Fibroblast of villous mesenchyme (primary cell): ENCODE data around the gene SGK1. TPM values are rescaled to one million over a fixed set of nuclear protein-coding genes. Genes with fewer than 3 reads are reported as not detected.
A peak's percentile ranks its signal among the peaks of the same experiment; 100 is the strongest.

Source experiments
- DNase-seq: peaks from one replicate; pipeline ENCODE4 v3.0.0-alpha.2; 2010; ENCODE audit warnings: low read depth
- H3K4me3 ChIP-seq: 2 replicates; pipeline ENCODE4 v1.5.1; 2011; ENCODE audit warnings: low read depth, mild to moderate bottlenecking, low read length
- CTCF ChIP-seq: IDR thresholded peaks from 2 replicates; pipeline ENCODE4 v1.5.1; 2012; ENCODE audit warnings: low read depth, mild to moderate bottlenecking, low read length; ENCODE audit not compliant: insufficient read depth
- total RNA-seq: library from RNA; depleted of rRNA; stranded (reverse); fragments of >200 nt; gene quantifications from 2 replicates; pipeline ENCODE4 v1.2.3, GENCODE V29; 2012

The SGK1 gene
- total RNA-seq, 1 donor = 244 TPM

- no peak for TF ChIP-seq CTCF
- peak overlapping the region; percentile 98 for H3K4me3 ChIP-seq
- DNase-seq = peak; percentile 67
Measured at GRCh38 chr6:134176264-134176975, 141.5 kb downstream of the SGK1 start.

DNA sequence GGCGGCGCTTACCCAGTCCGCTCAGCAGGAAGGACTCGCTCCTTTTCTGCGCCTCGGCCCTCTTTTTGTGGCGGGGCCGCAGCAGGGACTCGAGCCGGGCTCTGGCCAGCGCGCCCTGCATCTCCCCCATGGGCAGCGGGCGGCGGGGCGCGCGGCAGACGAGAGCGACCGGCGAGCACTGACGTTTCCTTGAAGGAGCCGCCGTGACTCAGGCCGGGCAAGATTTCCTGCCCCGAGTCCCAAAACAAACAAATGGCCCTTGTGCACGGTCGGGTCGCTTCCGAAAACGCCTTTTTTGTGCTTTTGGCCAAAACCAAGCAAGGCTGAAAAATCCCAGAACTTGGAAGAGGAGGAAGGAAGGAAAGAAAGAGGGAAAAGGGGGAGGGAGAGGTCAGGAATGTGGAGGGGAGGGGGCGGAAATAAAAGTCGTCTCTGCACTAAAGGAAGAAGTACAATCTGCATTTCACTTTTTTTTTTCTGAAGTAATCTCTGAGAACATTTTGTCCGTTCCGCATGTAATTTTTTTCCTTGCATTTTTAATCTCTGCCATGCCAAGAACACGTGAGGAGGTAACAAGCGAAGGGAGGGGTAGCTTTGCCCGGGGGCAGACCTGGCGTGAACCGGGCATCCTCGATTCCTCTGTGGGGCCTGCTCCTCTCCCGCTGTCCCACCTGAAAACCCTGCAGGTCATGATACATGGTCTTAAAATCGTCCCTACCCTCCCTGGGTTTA is 142.2 kb downstream of the SGK1 start:
- DNase-seq = peak; percentile 77
- no peak for TF ChIP-seq CTCF
- H3K4me3 ChIP-seq = peak overlapping the region; percentile 98

DNA sequence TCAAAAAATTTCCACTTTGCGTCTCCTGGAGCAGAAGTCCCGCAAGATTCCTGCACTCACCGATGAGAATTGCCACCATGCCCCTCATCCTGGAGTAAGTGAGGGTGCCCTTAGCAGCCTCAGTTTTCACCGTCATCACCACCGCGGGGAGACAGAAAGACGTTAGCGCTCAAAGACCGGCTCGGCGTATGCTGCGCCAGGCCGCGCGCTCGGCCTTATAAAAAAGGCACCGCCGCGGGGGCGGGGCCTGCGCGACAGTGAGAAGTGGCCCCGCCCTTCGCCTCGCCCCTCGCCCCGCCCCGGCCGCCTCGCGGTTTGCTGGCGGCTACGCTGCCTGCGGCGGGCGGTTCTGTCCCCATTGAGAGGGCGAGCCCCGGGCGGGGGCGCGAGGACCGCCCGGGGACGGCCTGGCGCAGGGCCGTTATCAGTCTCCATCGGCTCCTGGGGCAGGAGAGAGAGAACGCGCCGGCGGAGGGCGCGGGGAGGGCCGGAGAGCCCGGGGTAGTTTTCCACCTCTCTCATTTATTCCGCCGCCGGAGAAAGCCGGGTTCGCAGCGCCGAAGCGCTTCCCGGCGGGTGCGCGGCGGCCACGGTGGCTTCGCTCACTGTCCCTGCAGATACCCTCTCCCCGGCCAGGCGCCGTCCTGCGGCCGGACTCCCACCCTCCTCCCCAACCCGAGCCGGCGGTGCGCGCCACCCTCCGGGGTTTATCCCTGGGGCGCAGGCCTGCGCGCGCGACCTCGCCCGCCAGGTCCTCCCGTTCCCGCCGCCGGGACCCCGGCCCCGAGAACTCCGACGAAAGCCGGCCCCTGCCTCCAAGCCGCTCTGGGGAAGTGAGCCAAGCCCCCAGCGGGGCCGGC is 143.0 kb downstream of the SGK1 start:
- peak; percentile 94 for DNase-seq
- no peak for TF ChIP-seq CTCF
- peak overlapping the region; percentile 98 for H3K4me3 ChIP-seq

GRCh38 chr6:134173936-134174671 is 143.8 kb downstream of the SGK1 start:
- peak overlapping the region; percentile 98 for H3K4me3 ChIP-seq
- TF ChIP-seq CTCF = peak; percentile 74
- peak; percentile 87 for DNase-seq

- DNase-seq = peak; percentile 20
- TF ChIP-seq CTCF = no peak
- peak overlapping the region; percentile 98 for H3K4me3 ChIP-seq
Measured at GRCh38 chr6:134173366-134173725, 144.6 kb downstream of the SGK1 start.

DNA sequence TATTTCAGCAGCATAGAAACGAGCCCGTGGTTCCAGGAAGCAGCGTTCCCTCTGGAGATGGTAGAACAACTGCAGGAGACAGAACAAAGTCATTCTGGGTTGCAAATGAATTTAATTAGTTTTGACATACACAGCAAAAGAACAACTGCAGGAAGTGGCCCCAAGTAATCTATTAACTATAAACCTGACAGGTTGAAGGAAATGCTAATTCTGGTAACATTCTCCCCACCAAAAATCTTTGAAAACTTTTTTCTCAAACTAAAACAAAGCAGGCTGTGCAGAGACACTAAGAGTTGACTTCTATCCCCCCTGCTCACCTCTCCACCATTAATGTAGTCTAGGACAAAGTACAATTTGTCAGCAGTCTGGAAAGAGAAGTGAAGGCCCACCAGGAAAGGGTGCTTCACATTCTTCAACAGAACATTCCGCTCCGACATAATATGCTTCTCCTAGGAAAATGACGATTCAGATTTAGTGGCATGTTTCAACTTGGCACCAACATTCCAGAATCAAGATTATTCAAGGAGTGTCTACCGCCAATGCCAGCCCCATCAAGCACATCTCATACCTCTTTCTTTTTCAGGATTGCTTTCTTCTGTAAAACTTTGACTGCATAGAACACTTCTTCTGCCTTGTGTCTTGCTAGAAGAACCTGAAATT is 145.1 kb downstream of the SGK1 start:
- TF ChIP-seq CTCF = no peak
- DNase-seq = peak; percentile 14
- peak overlapping the region; percentile 98 for H3K4me3 ChIP-seq
